ENCODE results near the gene ZNF385A.

GRCh38 chr12:54373649-54374561 is 10.6 kb downstream of the ZNF385A start:
- TF ChIP-seq CTCF (IDR thresholded peaks at IDR 0.05) (no peak), POLR2A (IDR thresholded peaks at IDR 0.05) (no peak)
